CD4-positive, CD25-positive, alpha-beta regulatory T cell (primary cell): ENCODE data around the gene RAPGEF4. TPM values are rescaled to one million over a fixed set of nuclear protein-coding genes. Genes with fewer than 3 reads are reported as not detected.

ENCODE experiments used
- ATAC-seq, 2 donors: fragments of 150-1000 bp; cut with Tn5 transposase; one replicate each; pipeline ENCODE4 v1.10.0; 2021; ENCODE audit warnings: low read depth in 2 of 2, moderate number of reproducible peaks in 2 of 2, moderate library complexity in 1 of 2
- DNase-seq, 3 donors: peaks; one replicate each; pipeline versions ENCODE4 v3.0.0 to v3.0.0-alpha.2; 2012 to 2022; ENCODE audit warnings: mixed read lengths in 1 of 3
- H3K27ac ChIP-seq: one replicate; pipeline ENCODE4 v1.7.0; 2013; ENCODE audit warnings: mild to moderate bottlenecking, low read length; ENCODE audit not compliant: insufficient read depth, poor library complexity, severe bottlenecking
- H3K27me3 ChIP-seq: one replicate; pipeline ENCODE4 v1.7.0; 2013; ENCODE audit warnings: low read length; ENCODE audit not compliant: control insufficient read depth, insufficient read depth
- H3K36me3 ChIP-seq: one replicate; pipeline ENCODE4 v1.7.0; 2013; ENCODE audit warnings: mild to moderate bottlenecking, low read length, moderate library complexity; ENCODE audit not compliant: control insufficient read depth, insufficient read depth
- H3K4me1 ChIP-seq: 2 replicates; pipeline ENCODE4 v1.7.0; 2013; ENCODE audit warnings: mild to moderate bottlenecking, low read length; ENCODE audit not compliant: insufficient read depth, control insufficient read depth, poor library complexity, severe bottlenecking
- H3K4me3 ChIP-seq: one replicate; pipeline ENCODE4 v1.7.0; 2013; ENCODE audit warnings: low read depth, mild to moderate bottlenecking, low read length, moderate library complexity
- H3K9me3 ChIP-seq, 2 experiments: 1 replicate in 1 of 2; 2 replicates in 1 of 2; pipeline ENCODE4 v1.7.0; 2013; ENCODE audit warnings: low read length in 2 of 2, mild to moderate bottlenecking in 1 of 2, moderate library complexity in 1 of 2; ENCODE audit not compliant: control insufficient read depth in 2 of 2
- H3K27ac Mint-ChIP-seq, 3 donors: one replicate each; pipeline ENCODE4 v1.8.0; 2020 to 2022; ENCODE audit warnings: mild to moderate bottlenecking in 3 of 3, mixed read lengths in 3 of 3, moderate library complexity in 2 of 3
- H3K27me3 Mint-ChIP-seq: one replicate; pipeline ENCODE4 v1.8.0; 2022; ENCODE audit warnings: mild to moderate bottlenecking, mixed read lengths
- H3K36me3 Mint-ChIP-seq: one replicate; pipeline ENCODE4 v1.8.0; 2020; ENCODE audit warnings: mixed read lengths
- H3K4me1 Mint-ChIP-seq, 4 donors: one replicate each; pipeline ENCODE4 v1.8.0; 2020 to 2022; ENCODE audit warnings: mixed read lengths in 4 of 4, mild to moderate bottlenecking in 1 of 4
- H3K4me3 Mint-ChIP-seq, 4 donors: one replicate each; pipeline ENCODE4 v1.8.0; 2020 to 2022; ENCODE audit warnings: mild to moderate bottlenecking in 4 of 4, mixed read lengths in 4 of 4, moderate library complexity in 3 of 4
- H3K9me3 Mint-ChIP-seq, 7 donors: one replicate each; pipeline ENCODE4 v1.8.0; 2020 to 2022; ENCODE audit warnings: mixed read lengths in 7 of 7, mild to moderate bottlenecking in 3 of 7, moderate library complexity in 2 of 7
- polyA plus RNA-seq, 4 donors: library from polyadenylated mRNA; unstranded; fragments of 300-500 nt; fragmentation: Illumina TruSeq; gene quantifications; one replicate each; pipeline ENCODE4 v1.2.3, GENCODE V29; 2021
- total RNA-seq: library from RNA; stranded (reverse); gene quantifications from one replicate; pipeline ENCODE4 v1.2.3, GENCODE V29; 2022

Gene RAPGEF4
- total and polyA plus RNA-seq, 5 donors from 2014 or later, result 1.4 TPM; not detected in 4

- Histone ChIP-seq H3K4me3 (no peak overlapping the region), H3K27me3 (no peaks in the 10 kb centered on the region), H3K36me3 (no peaks in the 10 kb centered on the region), H3K4me1 (no peaks in the 10 kb centered on the region), H3K9me3 (no peaks in the 10 kb centered on the region), H3K27ac (no peak overlapping the region)
- Mint-ChIP-seq H3K4me3 (no peak overlapping the region), H3K9me3 (peaks cover 0 to 2% (median 0%) of the 10 kb centered on the region in 7 donors), H3K27ac (no peak overlapping the region), H3K27me3 (peaks cover 15% of the 10 kb centered on the region), H3K4me1 (no peaks in the 10 kb centered on the region), H3K36me3 (no peaks in the 10 kb centered on the region)
- DNase-seq (no peak), ATAC-seq (no peak)
These were observed 351.0 kb downstream of the RAPGEF4 start for GRCh38 chr2:173086518-173087213.

DNA sequence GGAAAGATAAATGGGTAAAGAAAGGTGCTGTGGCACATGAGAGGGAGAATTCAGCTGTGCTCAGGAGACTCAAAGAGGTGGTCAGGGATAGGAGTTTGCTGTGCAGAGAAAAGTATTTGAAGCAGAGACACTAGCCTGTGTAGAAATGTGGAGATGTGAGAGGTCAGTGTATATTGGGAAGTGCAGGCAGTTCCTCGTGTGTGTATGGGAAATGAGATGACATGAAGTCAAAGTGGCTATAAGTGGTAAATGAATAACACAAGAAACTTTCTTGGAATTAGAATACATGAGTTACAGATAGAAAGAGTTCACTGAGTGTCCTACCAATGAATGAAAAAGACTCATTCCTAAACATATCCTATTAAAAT is 351.6 kb downstream of the RAPGEF4 start:
- H3K9me3 ChIP-seq, result no peaks in the 10 kb centered on the region
- ATAC-seq, result no peak
- H3K4me3 Mint-ChIP-seq, result no peak overlapping the region

GRCh38 chr2:173087793-173088496 is 352.3 kb downstream of the RAPGEF4 start:
- Mint-ChIP-seq H3K27me3 (peaks cover 15% of the 10 kb centered on the region), H3K4me1 (no peaks in the 10 kb centered on the region), H3K27ac (no peak overlapping the region), H3K4me3 (no peak overlapping the region), H3K9me3 (no peaks in the 10 kb centered on the region), H3K36me3 (no peaks in the 10 kb centered on the region)
- DNase-seq (no peak), ATAC-seq (no peak)
- no peaks in the 10 kb centered on the region for H3K36me3 ChIP-seq
- H3K4me3 ChIP-seq, result no peak overlapping the region
- no peaks in the 10 kb centered on the region for H3K9me3 ChIP-seq
- H3K27me3 ChIP-seq, result no peaks in the 10 kb centered on the region
- no peak overlapping the region for H3K27ac ChIP-seq
- no peaks in the 10 kb centered on the region for H3K4me1 ChIP-seq

More for the DNA sequence above, 351.6 kb downstream of the RAPGEF4 start:
- Mint-ChIP-seq H3K4me1 (no peaks in the 10 kb centered on the region), H3K9me3 (peaks cover 0 to 2% (median 0%) of the 10 kb centered on the region in 7 donors), H3K27me3 (peaks cover 15% of the 10 kb centered on the region), H3K36me3 (no peaks in the 10 kb centered on the region), H3K27ac (no peak overlapping the region)
- Histone ChIP-seq H3K4me3 (no peak overlapping the region), H3K4me1 (no peaks in the 10 kb centered on the region), H3K27me3 (no peaks in the 10 kb centered on the region), H3K36me3 (no peaks in the 10 kb centered on the region), H3K27ac (no peak overlapping the region)
- no peak for DNase-seq

- Histone ChIP-seq H3K4me3 (no peak overlapping the region), H3K27me3 (no peaks in the 10 kb centered on the region), H3K4me1 (no peaks in the 10 kb centered on the region), H3K36me3 (no peaks in the 10 kb centered on the region), H3K27ac (no peak overlapping the region), H3K9me3 (no peaks in the 10 kb centered on the region)
- no peak for DNase-seq
- no peak overlapping the region for H3K27ac Mint-ChIP-seq
- H3K4me3 Mint-ChIP-seq, result no peak overlapping the region
- peaks cover 11% of the 10 kb centered on the region for H3K27me3 Mint-ChIP-seq
- ATAC-seq, result no peak
- H3K4me1 Mint-ChIP-seq, result no peaks in the 10 kb centered on the region
- H3K36me3 Mint-ChIP-seq, result no peaks in the 10 kb centered on the region
- no peaks in the 10 kb centered on the region for H3K9me3 Mint-ChIP-seq
These were observed 354.7 kb downstream of the RAPGEF4 start for GRCh38 chr2:173090276-173090877.

GRCh38 chr2:173090973-173091660 is 355.5 kb downstream of the RAPGEF4 start:
- no peak overlapping the region for H3K4me3 Mint-ChIP-seq
- no peak overlapping the region for H3K27ac ChIP-seq
- no peaks in the 10 kb centered on the region for H3K9me3 ChIP-seq
- H3K9me3 Mint-ChIP-seq, result no peaks in the 10 kb centered on the region
- H3K4me1 ChIP-seq, result no peaks in the 10 kb centered on the region
- DNase-seq, result no peak
- no peaks in the 10 kb centered on the region for H3K27me3 ChIP-seq
- H3K36me3 ChIP-seq, result no peaks in the 10 kb centered on the region
- H3K4me1 Mint-ChIP-seq, result no peaks in the 10 kb centered on the region
- ATAC-seq, result no peak
- H3K4me3 ChIP-seq, result no peak overlapping the region
- H3K27ac Mint-ChIP-seq, result no peak overlapping the region
- peaks cover 11% of the 10 kb centered on the region for H3K27me3 Mint-ChIP-seq
- H3K36me3 Mint-ChIP-seq, result no peaks in the 10 kb centered on the region

DNA sequence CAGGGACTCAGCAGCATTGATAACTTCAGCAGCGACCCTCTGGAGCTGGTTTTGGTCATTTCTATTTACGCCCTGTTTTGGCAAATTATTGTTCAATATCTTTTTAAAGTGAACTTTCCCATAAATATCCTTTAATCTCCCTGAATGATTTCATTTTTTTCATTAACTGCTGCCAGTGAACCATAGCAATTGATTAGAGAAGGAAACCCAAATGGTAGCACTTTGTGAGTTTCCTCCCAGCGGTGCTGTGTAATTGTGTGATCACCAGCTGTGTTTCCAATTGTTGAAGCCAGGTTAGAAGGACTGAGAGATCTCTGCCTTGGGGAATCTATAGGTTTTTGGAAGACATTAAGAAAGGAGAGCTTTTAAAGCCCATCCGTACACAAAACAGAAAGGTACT is 356.3 kb downstream of the RAPGEF4 start:
- H3K27ac Mint-ChIP-seq, result no peak overlapping the region
- Histone ChIP-seq H3K36me3 (no peaks in the 10 kb centered on the region), H3K9me3 (no peaks in the 10 kb centered on the region), H3K4me3 (no peak overlapping the region), H3K27ac (no peak overlapping the region), H3K27me3 (no peaks in the 10 kb centered on the region), H3K4me1 (no peaks in the 10 kb centered on the region)
- peaks cover 11% of the 10 kb centered on the region for H3K27me3 Mint-ChIP-seq
- DNase-seq (no peak), ATAC-seq (no peak)
- H3K36me3 Mint-ChIP-seq, result no peaks in the 10 kb centered on the region
- no peaks in the 10 kb centered on the region for H3K4me1 Mint-ChIP-seq
- H3K4me3 Mint-ChIP-seq, result no peak overlapping the region
- H3K9me3 Mint-ChIP-seq, result no peaks in the 10 kb centered on the region

GRCh38 chr2:173092844-173093402 is 357.3 kb downstream of the RAPGEF4 start:
- Mint-ChIP-seq H3K27ac (no peak overlapping the region), H3K9me3 (no peaks in the 10 kb centered on the region), H3K36me3 (no peaks in the 10 kb centered on the region), H3K27me3 (peaks cover 11% of the 10 kb centered on the region), H3K4me1 (no peaks in the 10 kb centered on the region), H3K4me3 (no peak overlapping the region)
- ATAC-seq, result no peak
- no peaks in the 10 kb centered on the region for H3K4me1 ChIP-seq
- no peaks in the 10 kb centered on the region for H3K27me3 ChIP-seq
- H3K27ac ChIP-seq, result no peak overlapping the region
- no peaks in the 10 kb centered on the region for H3K9me3 ChIP-seq
- no peak for DNase-seq
- no peaks in the 10 kb centered on the region for H3K36me3 ChIP-seq
- H3K4me3 ChIP-seq, result no peak overlapping the region
